DND-41 (cell line): Measurements from ENCODE around the gene CHST3.

ENCODE experiments used
- ATAC-seq: fragments of 200-7000 bp; cut with Tn5 transposase; 3 replicates; pipeline ENCODE4 v1.9.1; 2021; ENCODE audit warnings: low read depth; ENCODE audit not compliant: insufficient read depth
- DNase-seq: peaks from one replicate; pipeline ENCODE4 v3.0.0-alpha.2; 2020
- H2AFZ ChIP-seq: 2 replicates; pipeline ENCODE4 v1.6.0; 2012; ENCODE audit warnings: low read depth, low read length
- H3K27ac ChIP-seq: 2 replicates; pipeline ENCODE4 v1.5.1; 2012; ENCODE audit warnings: low read length, inconsistent platforms
- H3K27me3 ChIP-seq: fragments of 200-600 bp; sonication (generic); 2 replicates; pipeline ENCODE4 v1.6.0; 2012; ENCODE audit warnings: low read length, mild to moderate bottlenecking, inconsistent platforms; ENCODE audit not compliant: insufficient read depth, poor library complexity
- H3K36me3 ChIP-seq: 2 replicates; pipeline ENCODE4 v1.5.1; 2012; ENCODE audit warnings: low read length, inconsistent platforms; ENCODE audit not compliant: insufficient read depth
- H3K4me1 ChIP-seq: 2 replicates; pipeline ENCODE4 v1.5.1; 2012; ENCODE audit warnings: mild to moderate bottlenecking, low read length; ENCODE audit not compliant: insufficient read depth
- H3K4me2 ChIP-seq: 2 replicates; pipeline ENCODE4 v1.6.0; 2012; ENCODE audit warnings: mild to moderate bottlenecking, moderate library complexity, low read length, inconsistent platforms; ENCODE audit not compliant: insufficient read depth
- H3K4me3 ChIP-seq, 2 experiments: fragments of 200-600 bp in 1 of 2; shearing (Covaris generic) in 1 of 2; 2 replicates each; pipeline ENCODE4 v1.5.1; 2012 to 2016; ENCODE audit warnings: inconsistent platforms in 2 of 2, low read length in 2 of 2, mild to moderate bottlenecking in 2 of 2, low read depth in 1 of 2, moderate library complexity in 1 of 2
- H3K79me2 ChIP-seq: 2 replicates; pipeline ENCODE4 v1.6.0; 2012; ENCODE audit warnings: low read length, inconsistent platforms; ENCODE audit not compliant: insufficient read depth
- H3K9ac ChIP-seq: 2 replicates; pipeline ENCODE4 v1.6.0; 2012; ENCODE audit warnings: low read depth, mild to moderate bottlenecking, inconsistent platforms, low read length, moderate library complexity
- H3K9me3 ChIP-seq: 2 replicates; pipeline ENCODE4 v1.5.1; 2012; ENCODE audit warnings: low read length, moderate library complexity, mild to moderate bottlenecking, inconsistent platforms; ENCODE audit not compliant: insufficient read depth, severe bottlenecking
- H4K20me1 ChIP-seq: 2 replicates; pipeline ENCODE4 v1.6.0; 2012; ENCODE audit warnings: low read length; ENCODE audit not compliant: insufficient read depth
- EZH2 ChIP-seq: IDR thresholded peaks from 3 replicates; pipeline ENCODE4 v1.6.1; 2012; ENCODE audit warnings: borderline replicate concordance, low read depth, mild to moderate bottlenecking, moderate library complexity, low read length, inconsistent platforms; ENCODE audit not compliant: severe bottlenecking
- TF ChIP-seq, protein P1 (sequence below): IDR thresholded peaks from 2 replicates; pipeline ENCODE4 v1.5.1; 2012; ENCODE audit warnings: borderline replicate concordance, low read length, moderate library complexity, mild to moderate bottlenecking; ENCODE audit not compliant: poor library complexity, severe bottlenecking; ENCODE audit errors: extremely low read depth

Gene CHST3

DNA sequence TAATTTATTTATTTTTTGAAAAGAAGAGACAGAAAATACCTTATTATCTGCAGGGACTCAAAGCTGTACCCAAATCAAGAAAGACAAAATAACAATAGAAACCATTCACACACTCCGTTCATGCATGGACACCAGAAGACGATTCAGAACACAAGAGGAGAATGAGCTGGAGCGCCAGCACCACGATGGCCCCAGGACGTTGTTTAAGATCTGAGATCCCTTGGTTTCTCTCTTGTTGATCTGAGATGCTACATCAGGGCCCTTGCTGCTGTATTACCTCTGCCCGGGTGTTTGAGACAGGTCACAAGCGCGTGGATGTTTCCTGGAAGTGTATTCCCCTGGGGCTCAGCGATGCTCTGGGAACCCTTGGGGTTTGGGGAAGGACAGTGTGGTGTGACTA is 46.8 kb downstream of the CHST3 start:
- no peak for ATAC-seq
- H3K36me3 ChIP-seq, result no peaks in the 10 kb centered on the region
- no peaks in the 10 kb centered on the region for H3K27me3 ChIP-seq

DNA sequence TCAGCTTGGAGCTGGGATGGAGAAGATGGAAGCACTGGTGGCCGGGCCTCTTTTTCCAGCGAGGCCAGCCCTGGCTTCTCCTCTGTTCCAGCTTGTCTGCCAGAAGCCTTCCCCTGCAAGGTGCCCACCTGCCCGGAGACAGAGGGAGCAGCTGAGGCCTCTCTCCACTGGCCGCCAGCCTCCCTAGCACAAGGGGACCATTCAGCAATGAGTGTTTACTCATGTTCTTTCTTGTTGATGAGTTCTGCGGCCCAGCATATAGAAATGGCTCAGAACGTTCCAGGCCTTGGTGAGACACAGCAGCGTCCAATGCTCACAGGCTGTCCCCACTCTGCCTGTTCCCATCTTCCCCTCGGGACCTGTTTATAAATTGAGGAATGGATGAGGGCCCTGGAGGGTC is 47.3 kb downstream of the CHST3 start:
- no peaks in the 10 kb centered on the region for H3K27me3 ChIP-seq
- ATAC-seq, result no peak
- no peak overlapping the region for H2AFZ ChIP-seq
- H3K27ac ChIP-seq, result no peak overlapping the region
- TF ChIP-seq, protein P1, sequence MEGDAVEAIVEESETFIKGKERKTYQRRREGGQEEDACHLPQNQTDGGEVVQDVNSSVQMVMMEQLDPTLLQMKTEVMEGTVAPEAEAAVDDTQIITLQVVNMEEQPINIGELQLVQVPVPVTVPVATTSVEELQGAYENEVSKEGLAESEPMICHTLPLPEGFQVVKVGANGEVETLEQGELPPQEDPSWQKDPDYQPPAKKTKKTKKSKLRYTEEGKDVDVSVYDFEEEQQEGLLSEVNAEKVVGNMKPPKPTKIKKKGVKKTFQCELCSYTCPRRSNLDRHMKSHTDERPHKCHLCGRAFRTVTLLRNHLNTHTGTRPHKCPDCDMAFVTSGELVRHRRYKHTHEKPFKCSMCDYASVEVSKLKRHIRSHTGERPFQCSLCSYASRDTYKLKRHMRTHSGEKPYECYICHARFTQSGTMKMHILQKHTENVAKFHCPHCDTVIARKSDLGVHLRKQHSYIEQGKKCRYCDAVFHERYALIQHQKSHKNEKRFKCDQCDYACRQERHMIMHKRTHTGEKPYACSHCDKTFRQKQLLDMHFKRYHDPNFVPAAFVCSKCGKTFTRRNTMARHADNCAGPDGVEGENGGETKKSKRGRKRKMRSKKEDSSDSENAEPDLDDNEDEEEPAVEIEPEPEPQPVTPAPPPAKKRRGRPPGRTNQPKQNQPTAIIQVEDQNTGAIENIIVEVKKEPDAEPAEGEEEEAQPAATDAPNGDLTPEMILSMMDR, result no peak
- TF ChIP-seq EZH2, result no peak
- no peaks in the 10 kb centered on the region for H3K79me2 ChIP-seq
- no peak overlapping the region for H3K4me2 ChIP-seq
- no peak overlapping the region for H3K4me3 ChIP-seq
- H3K4me1 ChIP-seq, result no peaks in the 10 kb centered on the region
- no peaks in the 10 kb centered on the region for H3K36me3 ChIP-seq
- no peak for DNase-seq
- H3K9me3 ChIP-seq, result no peaks in the 10 kb centered on the region
- H4K20me1 ChIP-seq, result no peaks in the 10 kb centered on the region
- no peak overlapping the region for H3K9ac ChIP-seq

More for the DNA sequence above, 46.8 kb downstream of the CHST3 start:
- Histone ChIP-seq H3K79me2 (no peaks in the 10 kb centered on the region), H3K9me3 (no peaks in the 10 kb centered on the region), H3K9ac (no peak overlapping the region), H3K4me2 (no peak overlapping the region), H3K4me3 (no peak overlapping the region), H4K20me1 (no peaks in the 10 kb centered on the region), H3K27ac (no peak overlapping the region), H3K4me1 (no peaks in the 10 kb centered on the region), H2AFZ (no peak overlapping the region)
- no peak for TF ChIP-seq EZH2
- TF ChIP-seq, protein P1, result no peak
- DNase-seq, result no peak

DNA sequence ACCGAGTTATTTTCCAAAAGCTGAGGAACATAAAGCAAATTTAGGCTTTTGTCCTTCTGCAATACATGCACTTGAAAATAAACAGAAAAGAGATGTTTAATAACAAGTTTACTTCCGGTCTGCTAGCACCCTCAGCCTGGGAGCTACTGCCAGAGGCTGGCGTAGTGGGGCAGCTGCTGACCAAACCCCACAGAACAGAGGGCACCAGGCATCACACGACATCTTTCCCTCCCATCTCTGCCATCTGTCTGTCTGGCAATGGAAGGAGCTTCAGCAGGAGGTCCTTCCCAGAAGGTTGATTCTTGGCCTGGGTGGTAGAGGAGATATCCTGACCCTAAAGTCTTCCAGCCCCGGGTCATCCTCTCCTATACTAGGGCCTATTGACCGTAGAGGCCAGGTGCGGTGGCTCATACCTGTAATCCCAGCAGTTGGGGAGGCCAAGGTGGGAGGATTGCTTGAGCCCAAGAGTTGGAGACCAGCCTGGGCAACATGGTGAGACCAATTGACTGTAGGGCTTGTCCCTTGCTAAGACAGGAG is 47.8 kb downstream of the CHST3 start:
- DNase-seq, result no peak

More for the DNA sequence above, 47.8 kb downstream of the CHST3 start:
- TF ChIP-seq EZH2, result no peak
- TF ChIP-seq, protein P1, result no peak
- H3K79me2 ChIP-seq, result no peaks in the 10 kb centered on the region
- no peaks in the 10 kb centered on the region for H3K9me3 ChIP-seq
- no peak overlapping the region for H3K4me3 ChIP-seq
- H4K20me1 ChIP-seq, result no peaks in the 10 kb centered on the region
- no peaks in the 10 kb centered on the region for H3K4me1 ChIP-seq
- H2AFZ ChIP-seq, result no peak overlapping the region
- H3K9ac ChIP-seq, result no peak overlapping the region
- H3K36me3 ChIP-seq, result no peaks in the 10 kb centered on the region
- no peaks in the 10 kb centered on the region for H3K27me3 ChIP-seq
- ATAC-seq, result no peak
- H3K4me2 ChIP-seq, result no peak overlapping the region
- H3K27ac ChIP-seq, result no peak overlapping the region
